T-helper 2 cell treated with Interferon-gamma antibody and Interleukin-4, amounts not matched to agents 5 μg/mL and 100 μg/mL, for 36 hours (primary cell): Measurements from ENCODE around the gene CHRNB1.

Source experiments
- DNase-seq: peaks from one replicate; pipeline ENCODE4 v3.0.0; 2021; ENCODE audit warnings: low spot score
- H3K27ac Mint-ChIP-seq: one replicate; pipeline ENCODE4 v1.8.0; 2021; ENCODE audit warnings: mild to moderate bottlenecking, mixed read lengths
- H3K27me3 Mint-ChIP-seq: one replicate; pipeline ENCODE4 v1.8.0; 2021; ENCODE audit warnings: low read depth, mixed read lengths
- H3K36me3 Mint-ChIP-seq: one replicate; pipeline ENCODE4 v1.8.0; 2021; ENCODE audit warnings: low read depth, mixed read lengths
- H3K4me1 Mint-ChIP-seq: one replicate; pipeline ENCODE4 v1.8.0; 2021; ENCODE audit warnings: low read depth, mixed read lengths
- H3K4me3 Mint-ChIP-seq: one replicate; pipeline ENCODE4 v1.8.0; 2022; ENCODE audit warnings: mild to moderate bottlenecking, moderate library complexity, mixed read lengths
- H3K9me3 Mint-ChIP-seq: one replicate; pipeline ENCODE4 v1.8.0; 2021; ENCODE audit warnings: mixed read lengths

Gene CHRNB1

DNA sequence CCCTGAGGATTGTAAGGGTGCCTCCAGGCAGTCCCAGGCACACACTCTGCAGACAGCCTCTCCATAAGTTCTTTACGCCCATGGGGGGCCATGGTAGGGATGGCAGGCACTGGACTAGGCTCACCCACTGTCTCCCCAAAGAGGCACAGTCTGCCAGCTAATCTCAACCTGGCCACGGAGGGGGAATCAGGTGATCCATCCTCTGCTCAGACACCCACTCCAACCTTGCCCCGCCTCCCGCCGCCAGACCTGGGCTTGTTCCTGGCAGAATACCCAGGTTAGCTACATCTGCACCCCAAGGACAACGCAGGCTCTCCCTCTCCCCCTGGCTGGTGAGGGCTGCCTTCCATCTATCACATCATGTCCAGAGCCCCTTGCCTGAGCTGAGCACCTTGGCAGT lies 36.0 kb upstream of the CHRNB1 start:
- Mint-ChIP-seq H3K9me3 (no peaks in the 10 kb centered on the region), H3K27me3 (peaks cover 27% of the 10 kb centered on the region), H3K36me3 (no peaks in the 10 kb centered on the region), H3K27ac (no peak overlapping the region), H3K4me3 (no peak overlapping the region), H3K4me1 (peaks cover 4% of the 10 kb centered on the region)
- DNase-seq = no peak

DNA sequence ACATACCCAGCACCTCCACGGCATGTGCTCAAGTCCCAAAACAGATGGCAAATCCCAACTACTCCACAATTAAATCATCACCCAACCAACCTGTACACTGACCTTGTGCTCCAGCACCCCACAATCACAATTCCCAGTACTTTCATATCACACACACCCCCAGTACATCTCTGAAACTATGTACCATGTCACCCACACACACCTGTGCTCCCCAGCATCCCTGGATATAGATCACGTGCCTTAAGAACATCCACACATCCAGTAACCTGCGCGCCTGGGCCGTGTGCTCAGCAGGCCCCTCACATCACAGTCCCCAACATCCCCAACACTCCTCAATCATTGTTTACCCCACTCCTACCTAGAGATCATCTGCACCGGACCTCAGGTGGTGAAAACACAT lies 35.1 kb upstream of the CHRNB1 start:
- Mint-ChIP-seq H3K36me3 (no peaks in the 10 kb centered on the region), H3K27me3 (peaks cover 25% of the 10 kb centered on the region), H3K9me3 (no peaks in the 10 kb centered on the region), H3K27ac (no peak overlapping the region), H3K4me1 (peaks cover 4% of the 10 kb centered on the region), H3K4me3 (no peak overlapping the region)
- DNase-seq = no peak

DNA sequence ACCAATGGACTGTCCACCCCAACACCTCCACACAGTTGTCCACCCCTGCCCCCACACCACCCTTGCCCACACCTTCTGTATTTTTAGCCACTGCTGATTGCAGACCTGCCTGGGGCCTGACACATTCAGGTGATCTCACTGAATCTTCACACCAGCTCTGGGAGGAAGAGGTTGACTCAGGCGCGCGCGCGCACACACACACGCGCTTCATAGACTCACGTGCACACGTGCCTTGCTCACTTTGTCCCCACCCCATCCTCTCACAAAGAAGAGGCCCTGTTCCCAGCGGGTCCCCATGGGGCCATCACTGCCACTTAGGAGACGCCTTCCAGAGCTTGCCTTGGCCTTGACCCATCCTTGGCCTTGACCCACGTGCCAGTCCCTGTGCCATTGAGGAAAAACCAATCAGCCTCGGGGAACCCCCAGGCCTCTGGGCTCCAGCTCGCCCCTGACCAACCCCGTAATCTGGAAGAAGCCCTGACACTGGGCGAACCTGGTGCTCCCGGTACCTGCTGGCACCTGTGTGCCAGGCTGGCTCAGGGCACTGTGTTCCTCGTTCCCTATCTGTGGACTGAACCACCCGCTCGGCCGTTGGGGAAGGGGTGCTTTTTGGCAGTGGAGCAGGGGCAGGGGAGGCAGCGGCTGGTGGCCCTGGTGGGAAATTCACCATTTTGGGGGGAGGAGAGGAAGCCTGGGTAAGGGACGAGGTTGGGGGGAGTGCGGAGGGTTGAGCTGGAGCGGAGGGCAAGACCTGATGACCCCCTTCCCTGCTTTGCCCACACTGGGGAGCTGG lies 34.0 kb upstream of the CHRNB1 start:
- Mint-ChIP-seq H3K27me3 (peaks cover 21% of the 10 kb centered on the region), H3K4me1 (peaks cover 2% of the 10 kb centered on the region), H3K4me3 (no peak overlapping the region), H3K9me3 (no peaks in the 10 kb centered on the region), H3K27ac (no peak overlapping the region), H3K36me3 (no peaks in the 10 kb centered on the region)
- DNase-seq = no peak

DNA sequence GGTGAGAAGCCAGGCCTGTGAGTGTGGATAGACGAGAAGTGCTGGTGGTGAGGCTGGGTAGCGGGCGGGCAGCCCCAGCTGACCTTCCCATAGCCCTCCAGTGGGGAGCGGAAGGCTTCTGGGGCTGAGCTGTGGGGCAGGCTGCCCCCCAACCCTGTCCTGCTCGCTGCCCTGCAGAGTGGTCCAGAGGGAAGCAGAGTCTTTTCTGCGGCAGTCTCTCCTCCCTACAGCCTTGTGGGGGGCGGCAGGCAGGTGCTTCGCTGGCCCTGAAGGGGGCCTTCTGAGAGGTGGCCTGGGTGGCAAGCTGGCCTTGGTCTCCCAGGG lies 33.5 kb upstream of the CHRNB1 start:
- Mint-ChIP-seq H3K36me3 (no peaks in the 10 kb centered on the region), H3K4me3 (no peak overlapping the region), H3K27me3 (peaks cover 16% of the 10 kb centered on the region), H3K4me1 (no peaks in the 10 kb centered on the region), H3K27ac (no peak overlapping the region), H3K9me3 (no peaks in the 10 kb centered on the region)
- no peak for DNase-seq

DNA sequence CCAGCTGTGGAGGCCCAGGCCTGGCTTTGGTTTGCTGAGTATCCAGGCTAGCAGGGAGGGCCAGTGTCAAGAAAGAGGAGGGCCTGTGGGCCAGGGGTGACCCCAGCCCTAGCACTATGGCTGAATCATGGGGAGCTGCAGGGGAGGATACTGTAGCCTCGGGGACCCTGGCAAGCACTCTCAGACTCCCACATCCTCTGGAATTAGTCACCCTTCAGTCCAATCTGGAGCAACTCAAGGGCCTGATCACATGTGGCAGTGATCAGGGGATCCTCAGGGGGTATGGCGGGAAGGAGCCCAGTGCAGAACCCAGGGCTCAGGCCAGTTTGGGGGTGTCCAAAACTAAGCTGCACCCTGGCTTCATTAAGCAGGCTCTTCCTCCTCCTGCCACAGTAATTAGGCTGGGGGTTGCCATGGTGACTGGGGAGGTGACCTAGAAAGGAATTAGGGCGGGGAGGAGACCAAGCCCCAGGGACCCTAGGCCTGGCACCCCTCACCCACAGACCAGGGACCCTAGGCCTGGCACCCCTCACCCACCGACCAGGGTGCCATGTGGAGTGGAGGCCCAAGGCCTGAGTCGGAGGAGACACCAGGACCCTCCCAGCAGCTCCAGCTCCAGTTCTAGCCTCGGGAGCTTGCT lies 31.4 kb upstream of the CHRNB1 start:
- H3K27me3 Mint-ChIP-seq = peaks cover 7% of the 10 kb centered on the region
- no peaks in the 10 kb centered on the region for H3K36me3 Mint-ChIP-seq
- DNase-seq = no peak
- no peak overlapping the region for H3K4me3 Mint-ChIP-seq
- no peaks in the 10 kb centered on the region for H3K9me3 Mint-ChIP-seq
- H3K4me1 Mint-ChIP-seq = no peaks in the 10 kb centered on the region
- H3K27ac Mint-ChIP-seq = no peak overlapping the region

- H3K36me3 Mint-ChIP-seq = no peaks in the 10 kb centered on the region
- H3K27ac Mint-ChIP-seq = no peak overlapping the region
- no peaks in the 10 kb centered on the region for H3K27me3 Mint-ChIP-seq
- no peak for DNase-seq
- no peaks in the 10 kb centered on the region for H3K4me1 Mint-ChIP-seq
- no peak overlapping the region for H3K4me3 Mint-ChIP-seq
- H3K9me3 Mint-ChIP-seq = no peaks in the 10 kb centered on the region
Observed at GRCh38 chr17:7414837-7415236, 30.0 kb upstream of the CHRNB1 start.

DNA sequence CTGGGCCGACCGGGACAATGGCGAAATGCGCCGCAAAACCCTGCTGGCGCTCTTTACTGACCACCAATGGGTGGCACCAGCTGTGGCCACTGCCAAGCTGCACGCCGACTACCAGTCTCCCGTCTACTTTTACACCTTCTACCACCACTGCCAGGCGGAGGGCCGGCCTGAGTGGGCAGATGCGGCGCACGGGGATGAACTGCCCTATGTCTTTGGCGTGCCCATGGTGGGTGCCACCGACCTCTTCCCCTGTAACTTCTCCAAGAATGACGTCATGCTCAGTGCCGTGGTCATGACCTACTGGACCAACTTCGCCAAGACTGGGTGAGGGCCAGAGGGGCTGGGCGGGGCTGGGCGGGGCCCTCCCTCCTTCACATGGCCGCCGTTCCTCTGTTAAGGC lies 29.1 kb upstream of the CHRNB1 start:
- Mint-ChIP-seq H3K4me3 (no peak overlapping the region), H3K36me3 (no peaks in the 10 kb centered on the region), H3K9me3 (no peaks in the 10 kb centered on the region), H3K4me1 (no peaks in the 10 kb centered on the region), H3K27me3 (no peaks in the 10 kb centered on the region), H3K27ac (no peak overlapping the region)
- no peak for DNase-seq

DNA sequence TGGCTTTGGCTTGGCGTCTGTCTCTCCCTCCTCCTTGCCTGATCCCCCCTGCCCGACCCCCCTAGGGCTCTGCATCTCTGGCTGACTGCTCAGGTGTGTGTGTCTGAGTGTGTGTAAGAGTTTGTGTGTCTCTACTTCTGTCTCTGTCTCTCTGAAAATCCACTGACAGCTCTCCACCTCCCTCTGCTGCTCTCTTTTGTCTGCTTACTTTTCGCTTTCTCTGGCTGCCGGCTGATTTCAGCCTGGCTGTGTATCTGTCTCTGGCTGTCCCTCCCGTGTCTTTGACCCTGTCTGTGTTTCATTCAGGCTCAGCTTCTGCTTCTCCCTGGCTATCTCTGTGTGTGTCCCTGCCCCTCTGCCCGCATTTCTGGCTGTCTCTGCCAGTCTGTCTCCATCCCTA lies 28.5 kb upstream of the CHRNB1 start:
- no peak overlapping the region for H3K4me3 Mint-ChIP-seq
- H3K36me3 Mint-ChIP-seq = no peaks in the 10 kb centered on the region
- H3K27me3 Mint-ChIP-seq = no peaks in the 10 kb centered on the region
- DNase-seq = no peak
- H3K4me1 Mint-ChIP-seq = no peaks in the 10 kb centered on the region
- no peak overlapping the region for H3K27ac Mint-ChIP-seq
- no peaks in the 10 kb centered on the region for H3K9me3 Mint-ChIP-seq

GRCh38 chr17:7417056-7417655 lies 27.7 kb upstream of the CHRNB1 start:
- Mint-ChIP-seq H3K9me3 (no peaks in the 10 kb centered on the region), H3K4me1 (no peaks in the 10 kb centered on the region)
- no peak for DNase-seq

GRCh38 chr17:7418472-7419152 lies 26.2 kb upstream of the CHRNB1 start:
- Mint-ChIP-seq H3K4me1 (no peaks in the 10 kb centered on the region), H3K4me3 (no peak overlapping the region), H3K27me3 (no peaks in the 10 kb centered on the region), H3K9me3 (no peaks in the 10 kb centered on the region), H3K36me3 (no peaks in the 10 kb centered on the region), H3K27ac (no peak overlapping the region)
- no peak for DNase-seq

More at GRCh38 chr17:7417056-7417655, 27.7 kb upstream of the CHRNB1 start:
- Mint-ChIP-seq H3K27me3 (no peaks in the 10 kb centered on the region), H3K36me3 (no peaks in the 10 kb centered on the region), H3K4me3 (no peak overlapping the region), H3K27ac (no peak overlapping the region)

GRCh38 chr17:7419819-7420610 lies 24.8 kb upstream of the CHRNB1 start, which contains the start of gene SPEM1:
Gene SPEM1, plus strand, starts transcription at chr17:7420324. Its CDS starts 61 bp downstream, at chr17:7420385.
- Mint-ChIP-seq H3K36me3 (no peaks in the 10 kb centered on the region), H3K4me3 (no peak within 1 kb of the TSS), H3K4me1 (no peaks in the 10 kb centered on the region), H3K27me3 (no peaks in the 10 kb centered on the region), H3K27ac (no peak within 1 kb of the TSS), H3K9me3 (no peaks in the 10 kb centered on the region)
- DNase-seq = no peak

GRCh38 chr17:7421186-7421585 lies 23.7 kb upstream of the CHRNB1 start:
- Mint-ChIP-seq H3K27ac (no peak overlapping the region), H3K27me3 (no peaks in the 10 kb centered on the region), H3K9me3 (no peaks in the 10 kb centered on the region), H3K36me3 (no peaks in the 10 kb centered on the region), H3K4me3 (no peak overlapping the region), H3K4me1 (no peaks in the 10 kb centered on the region)
- no peak for DNase-seq

DNA sequence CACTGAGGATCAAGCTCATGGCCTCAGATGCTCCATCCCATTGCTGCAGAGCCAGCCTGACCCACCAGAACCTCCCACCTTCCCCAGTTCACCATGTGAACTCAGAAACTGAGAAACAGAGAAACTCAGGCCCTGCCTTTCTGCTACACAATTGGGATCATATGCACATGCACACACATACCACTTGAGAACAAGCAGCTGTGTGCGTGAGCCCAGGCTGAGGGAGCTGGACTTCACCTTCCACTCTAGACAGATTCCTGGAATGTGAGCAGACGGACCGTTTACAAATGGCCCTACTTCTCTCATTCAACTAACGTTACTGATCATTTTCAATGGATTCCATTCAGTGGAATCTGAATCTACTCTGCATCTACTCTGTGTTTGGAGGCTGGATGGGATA lies 21.2 kb upstream of the CHRNB1 start:
- Mint-ChIP-seq H3K27me3 (no peaks in the 10 kb centered on the region), H3K27ac (no peak overlapping the region), H3K36me3 (no peaks in the 10 kb centered on the region), H3K4me1 (no peaks in the 10 kb centered on the region), H3K4me3 (no peak overlapping the region), H3K9me3 (no peaks in the 10 kb centered on the region)
- DNase-seq = no peak
